Measurements from ENCODE around the gene SORBS2.

The SORBS2 gene

DNA sequence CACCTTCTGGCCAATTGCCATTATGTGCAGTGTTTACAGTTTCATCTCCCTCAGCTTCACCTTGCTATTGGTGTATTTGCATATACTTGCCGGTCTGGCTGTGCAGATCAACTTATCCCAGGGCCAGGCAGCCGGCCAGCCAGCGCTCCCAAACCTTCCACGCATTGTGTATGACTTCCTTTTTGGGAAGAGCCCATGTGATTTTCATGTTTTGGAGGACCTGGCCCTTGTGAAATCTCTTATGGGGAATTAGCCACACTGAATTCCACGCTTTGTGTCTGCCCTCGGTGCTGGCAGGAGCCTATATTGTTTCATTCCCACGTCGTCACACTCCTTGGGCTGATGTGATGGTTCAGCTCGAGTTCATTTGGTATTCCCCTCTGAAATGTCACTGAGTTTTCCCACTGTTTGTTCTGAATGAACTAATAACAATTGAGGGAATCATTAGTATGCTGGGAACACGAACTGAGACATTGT is 270.7 kb downstream of the SORBS2 start:
- no peak for DNase-seq

DNA sequence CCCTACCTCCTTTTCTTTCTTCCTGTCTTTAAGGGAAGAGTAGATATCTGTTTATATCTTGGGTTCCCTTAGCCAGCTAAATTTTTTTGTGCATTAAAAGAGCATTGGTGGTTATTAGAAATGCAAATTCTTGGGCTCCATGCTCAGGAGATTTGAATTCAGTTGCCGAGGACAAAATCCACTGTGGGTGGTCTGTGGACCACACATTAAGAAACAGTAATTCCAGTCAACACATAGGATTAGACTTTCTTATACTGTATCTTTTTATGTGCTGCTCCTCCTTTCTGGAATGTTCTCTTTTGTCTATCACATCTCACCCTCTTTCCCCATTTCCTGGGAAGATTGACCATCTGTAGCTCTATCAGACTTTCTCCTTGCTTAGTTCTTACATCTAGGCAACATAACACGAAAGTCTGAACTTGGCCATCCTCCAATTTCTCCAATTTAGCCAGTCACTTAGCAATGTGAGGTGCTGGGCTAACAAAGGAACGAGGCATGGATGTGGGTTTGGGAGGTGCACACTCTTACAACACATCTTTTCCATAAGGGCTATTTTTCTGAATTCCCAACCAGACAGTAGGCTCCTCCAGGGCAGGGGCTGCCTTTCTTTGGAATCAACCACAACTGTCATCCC is 271.4 kb downstream of the SORBS2 start:
- no peak for DNase-seq

DNA sequence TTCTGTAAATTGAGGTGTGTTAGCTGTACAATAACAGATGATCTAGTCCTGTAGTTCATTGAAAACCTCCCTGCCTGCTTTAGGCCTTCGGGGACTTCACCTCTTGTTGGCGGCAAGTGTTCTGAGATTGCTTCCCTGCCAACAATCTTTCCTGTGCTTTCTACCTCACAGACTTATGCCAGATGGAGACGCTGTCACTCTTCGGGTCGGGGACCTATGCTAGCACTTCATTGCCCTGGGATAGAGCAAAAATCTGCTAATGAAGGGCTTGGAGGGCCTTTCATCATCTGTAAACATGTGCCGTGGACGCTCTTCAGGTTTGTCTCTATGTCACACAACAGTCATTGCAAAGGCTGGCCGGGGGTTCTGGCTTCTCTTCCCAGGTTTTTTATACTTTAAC is 272.0 kb downstream of the SORBS2 start:
- DNase-seq, result no peak

DNA sequence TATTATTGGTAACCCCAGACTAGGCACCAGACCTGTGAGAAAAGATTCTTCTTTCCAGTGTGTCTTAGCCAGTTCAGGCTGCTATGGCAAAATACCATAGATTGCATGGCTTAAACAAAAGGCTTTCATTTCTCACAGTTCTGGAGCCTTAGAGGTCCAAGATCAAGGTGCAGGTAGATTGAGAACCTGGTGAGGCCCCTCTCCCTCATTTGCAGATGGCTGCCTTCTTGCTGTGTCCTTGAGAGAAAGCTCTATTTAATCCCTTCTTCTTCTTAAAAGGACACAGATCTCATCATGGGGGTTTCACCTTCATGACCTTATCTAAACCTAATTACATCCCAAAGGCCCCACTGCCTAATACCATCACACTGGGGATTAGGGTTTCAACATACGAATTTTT is 273.2 kb downstream of the SORBS2 start:
- DNase-seq, result no peak

DNA sequence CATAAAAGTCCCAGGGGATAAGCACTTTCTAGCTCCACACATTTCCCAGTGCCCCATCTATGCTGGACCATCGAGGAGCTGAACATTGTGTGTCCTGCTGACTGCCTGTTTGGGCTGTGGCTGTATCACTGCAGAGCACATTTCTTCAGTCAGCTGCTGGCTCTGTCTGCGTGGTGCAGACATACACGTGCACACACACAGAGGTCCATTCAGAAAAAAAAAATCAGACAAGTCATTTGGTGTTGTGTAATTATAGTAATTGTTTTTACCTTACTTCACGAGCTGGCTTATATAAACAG is 275.6 kb downstream of the SORBS2 start:
- no peak for DNase-seq

DNA sequence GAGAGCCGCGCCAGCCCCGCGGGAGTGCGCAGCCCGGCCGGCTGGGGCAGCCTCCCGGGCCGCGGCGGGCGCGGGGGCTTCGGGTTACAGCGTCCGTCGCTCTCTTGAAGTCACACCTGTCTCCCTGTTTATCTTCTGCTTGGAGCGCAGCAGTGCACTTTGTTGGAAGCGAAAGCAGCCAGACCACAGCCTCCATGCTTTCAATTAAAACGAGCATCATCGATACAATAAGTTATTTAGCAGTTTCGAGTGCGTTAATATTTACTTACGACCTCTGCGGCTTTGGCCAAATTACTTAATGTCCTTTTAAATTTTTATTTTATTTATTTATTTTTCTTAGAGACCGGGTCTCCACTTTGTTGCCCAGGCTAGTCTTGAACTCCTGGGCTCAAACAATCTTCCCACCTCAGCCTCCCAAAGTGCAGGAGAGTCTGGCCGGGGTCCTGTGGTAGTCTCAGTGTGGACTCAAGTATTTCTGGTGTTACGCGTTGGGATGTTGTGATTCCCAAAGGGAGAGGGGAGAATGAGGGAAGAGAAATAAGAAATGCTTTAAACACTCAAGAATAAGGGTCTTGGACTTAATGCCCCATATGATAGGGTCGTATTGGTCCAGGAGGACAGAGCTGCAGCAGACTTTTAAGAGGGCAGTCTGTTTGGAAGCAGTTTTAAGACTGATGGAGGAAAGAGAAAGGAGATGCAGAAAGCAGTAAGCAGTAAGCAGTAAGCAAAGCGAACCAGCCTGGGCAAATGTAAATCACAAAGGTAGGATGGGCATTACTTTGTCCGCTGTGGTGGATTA is 276.2 kb downstream of the SORBS2 start:
- no peak for DNase-seq

Measured in CD4-positive, alpha-beta T cell treated with Interferon alpha-2 for 1 hour (primary cell).